Smooth muscle cell (in vitro differentiated cells): Measurements from ENCODE around the gene TMEM163. TPM values are rescaled to one million over a fixed set of nuclear protein-coding genes. Genes with fewer than 3 reads are reported as not detected.

ENCODE experiments used
- DNase-seq: peaks from one replicate; lab custom pipeline; 2025; ENCODE audit not compliant: unreplicated experiment; lab: John Stamatoyannopoulos, UW
- H2AFZ ChIP-seq: fragments of 200-600 bp; sonication (generic); 2 replicates; pipeline ENCODE4 v1.6.0; 2016; ENCODE audit warnings: antibody characterized with exemption, low read depth, mild to moderate bottlenecking
- H3F3A ChIP-seq: fragments of 200-600 bp; sonication (generic); 2 replicates; pipeline ENCODE4 v1.6.0; 2017; ENCODE audit warnings: antibody characterized with exemption, low read depth
- H3K27ac ChIP-seq: fragments of 200-600 bp; sonication (generic); 2 replicates; pipeline ENCODE4 v1.5.1; 2016; ENCODE audit warnings: low read depth, mild to moderate bottlenecking
- H3K27me3 ChIP-seq: fragments of 200-600 bp; sonication (generic); 2 replicates; pipeline ENCODE4 v1.6.1; 2016; ENCODE audit warnings: low read depth, mild to moderate bottlenecking
- H3K36me3 ChIP-seq: fragments of 200-600 bp; sonication (generic); 2 replicates; pipeline ENCODE4 v1.5.1; 2016; ENCODE audit warnings: low read depth
- H3K4me1 ChIP-seq: fragments of 200-600 bp; sonication (generic); 2 replicates; pipeline ENCODE4 v1.5.1; 2016; ENCODE audit warnings: low read depth
- H3K4me2 ChIP-seq: fragments of 200-600 bp; sonication (generic); 2 replicates; pipeline ENCODE4 v1.6.0; 2016; ENCODE audit warnings: mild to moderate bottlenecking
- H3K4me3 ChIP-seq: fragments of 200-600 bp; sonication (generic); 2 replicates; pipeline ENCODE4 v1.5.1; 2016; ENCODE audit warnings: mild to moderate bottlenecking
- H3K79me2 ChIP-seq: fragments of 200-600 bp; sonication (generic); 2 replicates; pipeline ENCODE4 v1.6.0; 2016; ENCODE audit warnings: low read depth, mild to moderate bottlenecking
- H3K9ac ChIP-seq: fragments of 200-600 bp; sonication (generic); 2 replicates; pipeline ENCODE4 v1.6.0; 2016; ENCODE audit warnings: low read depth
- H3K9me3 ChIP-seq: fragments of 200-600 bp; sonication (generic); replicated peaks from 2 replicates; pipeline ENCODE4 v1.5.1; 2016; ENCODE audit warnings: low read depth
- H4K20me1 ChIP-seq: fragments of 200-600 bp; sonication (generic); 2 replicates; pipeline ENCODE4 v1.6.0; 2016; ENCODE audit warnings: low read depth
- WGBS: methylation state at CpG from one replicate; pipeline ENCODE4 v1.1.7; 2016; ENCODE audit warnings: low lambda C conversion rate; 5-methylcytosine and 5-hydroxymethylcytosine counted together
- polyA plus RNA-seq: library from polyadenylated mRNA; unstranded; fragments of >200 nt; fragmentation: Nextera tagmentation; extraction: Ambion mirVana; gene quantifications from 2 replicates; pipeline ENCODE4 v1.2.1, GENCODE V29; 2016
- total RNA-seq: library from RNA; depleted of rRNA; stranded (reverse); fragments of >200 nt; gene quantifications from 2 replicates; pipeline ENCODE4 v1.2.3, GENCODE V29; 2014
- TF ChIP-seq, protein P1 (sequence below): fragments of 200-600 bp; sonication (generic); IDR thresholded peaks from 2 replicates; pipeline ENCODE4 v1.5.1; 2017; ENCODE audit warnings: borderline replicate concordance, mild to moderate bottlenecking, antibody characterized with exemption; ENCODE audit not compliant: insufficient read depth, poor library complexity, severe bottlenecking

TMEM163 gene
- total and polyA plus RNA-seq, 2 experiments from 2014 or later, result 0.31 TPM; not detected in 1

DNA sequence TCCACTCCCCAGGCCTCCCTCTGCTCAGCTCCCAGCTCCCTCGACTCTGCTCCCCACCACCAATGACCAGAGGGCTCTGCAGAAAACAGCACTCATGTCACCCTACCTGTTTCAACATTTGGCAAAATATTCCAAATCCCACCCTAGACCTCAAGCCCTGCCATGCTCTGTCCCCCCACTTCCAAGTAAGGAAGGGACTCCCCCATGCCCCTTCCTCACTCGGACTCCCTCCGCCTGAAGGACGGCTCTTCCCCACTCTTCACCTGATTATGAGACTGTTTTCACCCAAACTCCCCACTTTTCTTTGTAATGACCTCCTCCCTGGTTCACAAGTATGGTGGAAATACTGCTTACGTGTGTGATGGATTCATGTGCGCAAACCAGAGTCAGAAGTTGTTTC, 256.5 kb downstream of the TMEM163 start:
- H3K9ac ChIP-seq, result no peak overlapping the region
- H3K79me2 ChIP-seq, result no peaks in the 10 kb centered on the region
- WGBS, result 91% methylated on average over 6 of the region's 6 CpGs
- H3F3A ChIP-seq, result no peaks in the 10 kb centered on the region
- no peak overlapping the region for H3K4me3 ChIP-seq
- no peak overlapping the region for H2AFZ ChIP-seq
- H3K9me3 ChIP-seq, result no peaks in the 10 kb centered on the region
- H3K27me3 ChIP-seq, result no peaks in the 10 kb centered on the region
- H3K4me1 ChIP-seq, result no peaks in the 10 kb centered on the region
- H3K4me2 ChIP-seq, result no peak overlapping the region
- H3K36me3 ChIP-seq, result no peaks in the 10 kb centered on the region
- DNase-seq, result no peak
- H3K27ac ChIP-seq, result no peak overlapping the region
- H4K20me1 ChIP-seq, result no peaks in the 10 kb centered on the region
- TF ChIP-seq, protein P1, sequence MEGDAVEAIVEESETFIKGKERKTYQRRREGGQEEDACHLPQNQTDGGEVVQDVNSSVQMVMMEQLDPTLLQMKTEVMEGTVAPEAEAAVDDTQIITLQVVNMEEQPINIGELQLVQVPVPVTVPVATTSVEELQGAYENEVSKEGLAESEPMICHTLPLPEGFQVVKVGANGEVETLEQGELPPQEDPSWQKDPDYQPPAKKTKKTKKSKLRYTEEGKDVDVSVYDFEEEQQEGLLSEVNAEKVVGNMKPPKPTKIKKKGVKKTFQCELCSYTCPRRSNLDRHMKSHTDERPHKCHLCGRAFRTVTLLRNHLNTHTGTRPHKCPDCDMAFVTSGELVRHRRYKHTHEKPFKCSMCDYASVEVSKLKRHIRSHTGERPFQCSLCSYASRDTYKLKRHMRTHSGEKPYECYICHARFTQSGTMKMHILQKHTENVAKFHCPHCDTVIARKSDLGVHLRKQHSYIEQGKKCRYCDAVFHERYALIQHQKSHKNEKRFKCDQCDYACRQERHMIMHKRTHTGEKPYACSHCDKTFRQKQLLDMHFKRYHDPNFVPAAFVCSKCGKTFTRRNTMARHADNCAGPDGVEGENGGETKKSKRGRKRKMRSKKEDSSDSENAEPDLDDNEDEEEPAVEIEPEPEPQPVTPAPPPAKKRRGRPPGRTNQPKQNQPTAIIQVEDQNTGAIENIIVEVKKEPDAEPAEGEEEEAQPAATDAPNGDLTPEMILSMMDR, result no peak

DNA sequence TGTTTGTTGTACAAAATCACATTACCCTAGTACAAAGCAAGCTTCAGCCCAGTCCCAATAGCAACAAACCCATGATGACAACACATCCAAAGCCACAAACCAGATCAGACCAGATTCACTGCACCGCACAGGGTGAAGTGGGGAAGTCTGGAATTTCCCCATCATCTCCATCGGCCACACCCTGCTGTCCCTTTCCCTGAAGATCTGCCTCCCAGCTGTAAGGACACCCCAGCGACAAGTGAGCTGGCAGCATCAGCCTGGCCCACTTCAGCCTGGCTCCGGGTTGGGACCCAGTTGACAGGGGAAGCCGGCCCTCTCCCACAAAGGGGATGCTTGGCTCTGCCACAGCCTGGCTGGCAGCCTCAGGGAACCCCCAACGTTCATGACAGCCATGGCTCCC, 257.3 kb downstream of the TMEM163 start:
- H4K20me1 ChIP-seq, result no peaks in the 10 kb centered on the region
- no peaks in the 10 kb centered on the region for H3K36me3 ChIP-seq
- DNase-seq, result no peak
- no peak overlapping the region for H3K27ac ChIP-seq
- TF ChIP-seq, protein P1, result no peak
- no peak overlapping the region for H3K4me3 ChIP-seq
- H3K27me3 ChIP-seq, result no peaks in the 10 kb centered on the region
- H3K9ac ChIP-seq, result no peak overlapping the region
- no peak overlapping the region for H2AFZ ChIP-seq
- no peaks in the 10 kb centered on the region for H3K9me3 ChIP-seq
- no peaks in the 10 kb centered on the region for H3K79me2 ChIP-seq
- no peaks in the 10 kb centered on the region for H3K4me1 ChIP-seq
- WGBS, result 77% methylated on average over 6 of the region's 6 CpGs
- no peak overlapping the region for H3K4me2 ChIP-seq
- H3F3A ChIP-seq, result no peaks in the 10 kb centered on the region

DNA sequence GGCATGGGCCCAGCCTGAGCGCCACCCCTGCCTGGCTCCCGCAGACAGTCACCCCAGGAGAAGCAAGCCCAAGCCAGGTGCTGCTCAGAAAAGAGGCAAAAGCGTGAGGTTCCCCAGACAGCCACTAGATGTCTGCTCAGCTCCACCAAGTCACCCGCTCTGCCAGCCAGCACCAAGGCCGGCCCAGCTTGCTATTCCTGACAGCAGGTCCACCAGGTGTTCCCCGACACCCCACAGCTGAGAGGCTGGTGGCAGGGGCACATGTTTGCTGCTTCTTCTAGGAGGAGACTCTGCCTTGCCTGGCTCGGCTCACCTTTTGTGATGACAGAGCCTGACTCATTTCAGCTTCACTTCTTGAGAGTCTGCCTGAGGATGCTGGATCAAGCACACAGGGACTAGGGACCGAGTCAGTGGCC, 258.2 kb downstream of the TMEM163 start:
- H3K27ac ChIP-seq, result no peak overlapping the region
- WGBS, result 50% methylated on average over 8 of the region's 8 CpGs

More for the DNA sequence above, 258.2 kb downstream of the TMEM163 start:
- Histone ChIP-seq H3K4me1 (no peaks in the 10 kb centered on the region), H3K4me2 (no peak overlapping the region), H3F3A (no peaks in the 10 kb centered on the region), H3K9ac (no peak overlapping the region), H3K79me2 (no peaks in the 10 kb centered on the region), H4K20me1 (no peaks in the 10 kb centered on the region), H3K4me3 (no peak overlapping the region), H3K27me3 (no peaks in the 10 kb centered on the region), H3K9me3 (no peaks in the 10 kb centered on the region), H2AFZ (no peak overlapping the region), H3K36me3 (no peaks in the 10 kb centered on the region)
- TF ChIP-seq, protein P1, result peak; percentile 52
- DNase-seq, result no peak
